Measurements from ENCODE around the gene PCDH9. TPM values are rescaled to one million over a fixed set of nuclear protein-coding genes. Genes with fewer than 3 reads are reported as not detected.
A peak's percentile ranks its signal among the peaks of the same experiment; 100 is the strongest.

PCDH9 gene
- total and polyA plus RNA-seq, 8 donors = 2.0 to 11.6 (median 3.1) TPM

DNA sequence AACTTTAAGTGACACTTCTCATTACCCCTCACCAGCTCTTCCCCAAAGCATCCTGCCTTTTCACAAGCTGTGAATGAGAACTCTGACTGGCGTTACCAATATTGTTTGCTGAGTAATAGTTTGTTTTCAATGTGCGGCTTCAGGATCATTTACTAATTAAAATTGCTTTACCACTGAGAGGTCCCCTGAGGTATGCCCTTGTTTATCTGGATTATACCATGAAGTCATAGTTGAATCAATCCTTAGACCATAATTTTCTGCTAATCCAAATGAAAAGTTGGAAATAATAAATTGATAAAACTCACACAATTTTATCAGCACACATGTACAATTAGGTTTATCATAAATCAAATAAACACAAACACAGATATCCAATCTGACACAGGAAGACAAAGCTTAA lies 568.8 kb downstream of the PCDH9 start:
- ATAC-seq (no peak), DNase-seq (no peak)
- intact Hi-C loops (cut with DNase I) = no loop called here
- H3K27me3 ChIP-seq = no peaks in the 10 kb centered on the region
- H3K9me3 ChIP-seq = no peaks in the 10 kb centered on the region
- H3K4me1 ChIP-seq = no peaks in the 10 kb centered on the region
- no peaks in the 10 kb centered on the region for H3K36me3 ChIP-seq
- no peak overlapping the region for H3K27ac ChIP-seq
- TF ChIP-seq, protein P1, sequence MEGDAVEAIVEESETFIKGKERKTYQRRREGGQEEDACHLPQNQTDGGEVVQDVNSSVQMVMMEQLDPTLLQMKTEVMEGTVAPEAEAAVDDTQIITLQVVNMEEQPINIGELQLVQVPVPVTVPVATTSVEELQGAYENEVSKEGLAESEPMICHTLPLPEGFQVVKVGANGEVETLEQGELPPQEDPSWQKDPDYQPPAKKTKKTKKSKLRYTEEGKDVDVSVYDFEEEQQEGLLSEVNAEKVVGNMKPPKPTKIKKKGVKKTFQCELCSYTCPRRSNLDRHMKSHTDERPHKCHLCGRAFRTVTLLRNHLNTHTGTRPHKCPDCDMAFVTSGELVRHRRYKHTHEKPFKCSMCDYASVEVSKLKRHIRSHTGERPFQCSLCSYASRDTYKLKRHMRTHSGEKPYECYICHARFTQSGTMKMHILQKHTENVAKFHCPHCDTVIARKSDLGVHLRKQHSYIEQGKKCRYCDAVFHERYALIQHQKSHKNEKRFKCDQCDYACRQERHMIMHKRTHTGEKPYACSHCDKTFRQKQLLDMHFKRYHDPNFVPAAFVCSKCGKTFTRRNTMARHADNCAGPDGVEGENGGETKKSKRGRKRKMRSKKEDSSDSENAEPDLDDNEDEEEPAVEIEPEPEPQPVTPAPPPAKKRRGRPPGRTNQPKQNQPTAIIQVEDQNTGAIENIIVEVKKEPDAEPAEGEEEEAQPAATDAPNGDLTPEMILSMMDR (IDR thresholded peaks at IDR 0.05) = no peak
- H3K4me3 ChIP-seq = no peak overlapping the region

DNA sequence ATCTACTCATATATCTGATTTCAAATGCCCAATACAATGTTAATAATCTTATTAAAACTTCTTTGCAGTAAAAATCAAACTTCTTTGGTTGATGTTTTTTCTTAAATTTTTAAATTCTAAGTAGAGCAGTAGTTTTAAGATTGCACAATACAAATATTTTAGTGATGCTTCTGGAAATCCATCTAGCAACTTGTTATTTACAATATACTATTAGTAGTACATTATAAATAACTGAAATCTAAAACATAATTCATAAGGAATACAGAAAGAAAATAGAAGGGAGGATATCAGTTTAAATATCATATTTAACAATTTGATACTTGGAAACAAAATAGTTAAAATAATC lies 569.7 kb downstream of the PCDH9 start:
- H3K9me3 ChIP-seq = no peaks in the 10 kb centered on the region
- no peak for DNase-seq
- no peaks in the 10 kb centered on the region for H3K4me1 ChIP-seq
- ATAC-seq = no peak
- H3K27ac ChIP-seq = no peak overlapping the region
- intact Hi-C loops (cut with DNase I) = no loop called here
- H3K27me3 ChIP-seq = no peaks in the 10 kb centered on the region
- TF ChIP-seq, protein P1 (IDR thresholded peaks at IDR 0.05) = no peak
- no peaks in the 10 kb centered on the region for H3K36me3 ChIP-seq
- no peak overlapping the region for H3K4me3 ChIP-seq

DNA sequence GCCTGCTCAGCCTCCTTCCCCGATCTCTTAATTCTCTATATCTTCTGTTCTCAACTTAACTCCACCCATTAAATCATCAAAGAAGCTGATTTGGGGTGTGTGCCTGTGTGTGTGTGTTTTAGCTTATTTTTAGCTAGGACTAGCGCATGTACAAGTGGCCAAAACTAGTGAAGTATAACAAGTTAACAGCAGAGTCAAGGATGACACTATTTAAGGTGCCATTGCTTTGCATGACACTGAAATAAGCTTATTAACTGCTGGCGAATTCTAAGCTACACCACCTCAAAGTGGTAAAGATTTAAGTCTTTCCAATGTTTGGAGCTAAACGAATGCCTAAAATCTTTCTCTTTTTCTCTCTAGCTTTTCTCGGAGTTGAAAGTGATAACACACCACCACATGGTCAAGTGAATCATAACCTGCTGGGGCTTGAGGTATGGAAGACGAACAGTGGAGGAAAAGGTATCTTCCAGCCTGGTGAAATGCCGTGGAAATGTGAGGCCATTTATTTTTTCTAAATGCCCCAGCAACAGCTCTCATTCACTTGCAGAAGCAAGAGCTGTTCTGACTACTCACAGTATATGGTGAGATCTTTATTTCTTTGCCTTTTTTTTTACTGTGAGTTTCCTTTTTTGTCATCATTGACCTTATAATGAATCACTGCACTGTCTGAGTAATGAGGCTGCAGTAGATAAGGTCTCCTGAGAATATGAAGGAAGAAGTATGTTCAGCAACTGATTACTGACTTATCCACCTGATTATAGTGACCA lies 570.3 kb downstream of the PCDH9 start:
- Histone ChIP-seq H3K36me3 (no peaks in the 10 kb centered on the region), H3K4me3 (no peak overlapping the region), H3K9me3 (no peaks in the 10 kb centered on the region), H3K4me1 (no peaks in the 10 kb centered on the region), H3K27ac (no peak overlapping the region), H3K27me3 (no peaks in the 10 kb centered on the region)
- ATAC-seq = no peak
- DNase-seq = no peak
- TF ChIP-seq, protein P1 (IDR thresholded peaks at IDR 0.05) = no peak
- intact Hi-C loops (cut with DNase I) = no loop called here

DNA sequence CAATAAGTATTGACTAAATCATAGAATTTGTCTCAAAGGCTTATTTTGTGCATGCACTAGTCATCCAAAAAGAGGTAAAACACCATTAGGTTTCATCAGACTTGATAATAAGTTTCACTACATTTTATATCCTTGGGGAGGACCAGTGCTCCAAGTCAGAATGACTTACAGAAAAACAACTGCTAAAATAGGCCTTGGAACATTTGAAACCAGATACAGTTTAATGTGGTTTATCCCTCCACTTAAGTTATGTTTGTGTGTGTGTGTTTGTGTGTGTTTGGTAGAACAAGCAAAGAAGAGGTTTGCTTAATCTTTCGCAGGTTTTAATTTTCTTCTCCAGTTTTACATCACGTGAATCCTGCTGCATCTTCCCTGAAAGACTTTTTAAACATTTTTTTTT lies 570.9 kb downstream of the PCDH9 start:
- intact Hi-C loops (cut with DNase I) = no loop called here
- H3K9me3 ChIP-seq = no peaks in the 10 kb centered on the region
- H3K4me3 ChIP-seq = no peak overlapping the region
- ATAC-seq (no peak), DNase-seq (no peak)
- TF ChIP-seq, protein P1 (IDR thresholded peaks at IDR 0.05) = no peak
- no peaks in the 10 kb centered on the region for H3K27me3 ChIP-seq
- no peaks in the 10 kb centered on the region for H3K36me3 ChIP-seq
- no peaks in the 10 kb centered on the region for H3K4me1 ChIP-seq
- no peak overlapping the region for H3K27ac ChIP-seq

DNA sequence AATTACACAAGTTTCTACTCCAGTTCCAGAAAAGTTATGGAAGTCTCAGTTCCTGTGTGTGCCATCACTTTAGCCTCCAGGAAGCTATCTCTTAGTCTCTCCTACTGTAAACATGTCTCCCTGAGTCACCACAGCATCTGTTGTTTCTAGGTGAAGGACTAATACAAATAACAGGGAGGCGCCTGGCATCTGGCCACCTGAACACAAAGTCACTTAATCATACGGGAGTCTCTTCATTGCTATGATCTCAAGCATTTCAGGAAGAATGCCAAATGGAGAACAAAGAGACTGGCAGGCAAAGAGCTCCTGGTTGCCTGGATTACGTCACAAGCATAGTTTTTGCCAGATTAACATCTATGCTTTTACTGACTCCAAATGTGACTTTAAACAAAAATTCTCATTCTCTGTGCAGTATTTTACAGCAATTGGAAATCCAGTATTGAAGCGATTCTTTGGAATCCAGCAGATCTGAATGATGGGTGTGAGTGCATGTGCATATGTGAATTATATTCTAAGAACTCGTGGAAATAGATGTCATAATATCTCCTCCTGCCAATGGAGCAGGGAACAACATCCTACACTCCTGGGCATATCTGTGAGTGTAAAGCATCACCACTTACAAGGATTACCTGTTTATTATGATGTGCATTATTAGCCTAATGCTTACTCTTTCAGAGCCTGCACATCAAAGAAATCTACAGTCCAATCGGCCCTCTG lies 572.8 kb downstream of the PCDH9 start:
- no peak overlapping the region for H3K4me3 ChIP-seq
- no peaks in the 10 kb centered on the region for H3K9me3 ChIP-seq
- ATAC-seq = peak; percentile 69
- DNase-seq = peak in 3 of 4 donors; percentile 4 to 39 (median 38)
- H3K27me3 ChIP-seq = no peaks in the 10 kb centered on the region
- H3K36me3 ChIP-seq = no peaks in the 10 kb centered on the region
- intact Hi-C loops (cut with DNase I) = no loop called here
- no peaks in the 10 kb centered on the region for H3K4me1 ChIP-seq
- H3K27ac ChIP-seq = no peak overlapping the region
- TF ChIP-seq, protein P1 (IDR thresholded peaks at IDR 0.05) = no peak

All from left lung (tissue), 10 donors.